Measurements from ENCODE around the gene RBP5.

RBP5 gene

DNA sequence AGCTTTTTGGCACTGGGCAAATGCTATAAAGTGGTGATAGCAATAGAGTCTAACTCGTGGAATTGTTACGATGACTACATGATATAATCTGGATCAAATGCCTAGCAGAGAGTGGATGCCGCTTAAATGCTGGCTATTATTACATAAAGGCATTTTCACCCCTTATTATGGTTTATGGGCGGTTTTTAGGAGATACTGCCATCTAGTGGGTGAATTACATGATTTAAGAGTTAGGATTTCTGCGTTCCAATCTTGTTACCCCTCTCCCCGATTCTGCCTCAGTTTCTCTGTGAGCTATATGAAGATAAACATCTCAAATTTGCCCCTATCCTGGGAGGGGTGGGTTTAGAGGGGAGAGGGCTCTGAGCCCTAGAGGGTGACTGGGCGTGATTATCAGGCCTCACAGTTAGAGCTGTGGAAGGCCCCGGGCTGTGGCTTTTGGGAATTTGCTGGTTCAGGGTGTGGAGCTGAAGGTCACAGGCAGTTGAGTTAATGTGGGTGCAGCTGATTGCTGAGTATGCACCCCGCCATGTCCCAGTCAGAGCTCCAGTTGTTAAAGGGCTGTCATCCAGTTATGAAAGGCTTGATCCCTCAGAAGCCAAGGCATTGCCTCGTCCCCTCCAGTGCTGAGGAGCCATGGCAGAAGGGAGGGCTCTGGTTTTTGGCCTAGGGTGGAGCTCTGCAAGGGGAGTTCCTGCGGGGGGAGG is 15.9 kb upstream of the RBP5 start:
- DNase-seq: no peak

- DNase-seq: no peak
These were observed 14.9 kb upstream of the RBP5 start for GRCh38 chr12:7143564-7143963.

GRCh38 chr12:7142809-7143465 is 14.2 kb upstream of the RBP5 start:
- DNase-seq: no peak

DNA sequence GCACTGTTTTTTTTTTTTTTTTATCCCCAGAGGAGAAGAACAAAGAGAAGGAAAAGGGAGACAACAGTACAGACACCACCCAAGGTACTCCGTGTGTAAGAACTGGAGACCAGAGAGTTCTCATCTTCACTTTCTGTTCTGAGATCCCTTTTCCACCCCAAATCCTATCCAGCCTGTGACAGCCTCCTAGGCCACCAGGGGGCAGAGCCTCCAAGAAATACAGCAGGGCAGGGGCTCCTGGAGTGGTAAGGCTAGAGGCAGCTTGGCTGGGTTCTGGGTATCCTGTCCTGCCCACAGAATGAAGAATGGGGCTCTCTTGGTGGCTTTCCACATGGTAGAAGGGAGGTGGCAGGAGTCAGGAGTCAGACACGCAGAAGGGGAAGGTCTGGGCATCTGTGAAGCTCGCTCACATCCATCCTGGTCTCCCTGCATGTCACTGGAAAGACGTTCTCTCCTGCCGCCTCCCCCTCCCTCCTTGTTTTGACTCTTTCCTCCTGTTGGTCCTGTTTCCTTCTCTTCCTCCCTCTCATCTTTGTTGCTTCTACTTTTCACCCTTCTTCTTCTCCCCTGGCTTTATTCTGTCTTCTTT is 13.5 kb upstream of the RBP5 start:
- peak; percentile 69 for DNase-seq

DNA sequence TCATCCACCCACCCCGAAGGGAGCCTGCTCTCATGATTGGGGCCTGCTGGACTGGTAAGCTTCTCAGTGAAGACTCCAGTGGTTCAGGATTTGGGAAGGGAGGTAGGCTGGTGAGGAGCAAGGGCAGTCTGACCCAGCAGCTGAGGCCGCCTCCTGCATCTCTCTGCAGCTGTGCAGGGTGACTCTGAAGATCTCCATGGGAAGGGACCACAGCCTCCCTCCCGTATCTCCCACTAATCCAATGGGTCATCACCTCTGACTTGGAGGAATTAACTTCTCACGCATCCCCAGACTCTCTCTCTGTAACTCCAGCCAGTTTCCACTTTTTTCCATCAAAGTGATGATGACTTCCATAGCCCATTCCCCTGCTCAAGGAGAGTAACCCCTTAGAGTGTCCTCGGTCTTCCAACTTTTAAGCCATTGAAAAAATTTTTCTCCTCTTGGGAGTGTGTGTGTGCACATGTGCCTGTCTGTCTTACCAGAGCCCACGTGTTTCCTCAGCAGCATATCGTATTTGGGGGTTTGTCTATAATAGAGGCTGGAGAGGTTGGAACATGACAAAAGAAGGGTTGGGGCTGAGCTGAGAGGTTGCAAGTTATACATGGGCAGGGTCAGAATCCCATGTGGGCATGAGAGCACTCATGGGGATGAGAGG is 12.8 kb upstream of the RBP5 start:
- DNase-seq: no peak

- DNase-seq: no peak
These were observed 10.5 kb upstream of the RBP5 start for GRCh38 chr12:7139200-7139599.

DNA sequence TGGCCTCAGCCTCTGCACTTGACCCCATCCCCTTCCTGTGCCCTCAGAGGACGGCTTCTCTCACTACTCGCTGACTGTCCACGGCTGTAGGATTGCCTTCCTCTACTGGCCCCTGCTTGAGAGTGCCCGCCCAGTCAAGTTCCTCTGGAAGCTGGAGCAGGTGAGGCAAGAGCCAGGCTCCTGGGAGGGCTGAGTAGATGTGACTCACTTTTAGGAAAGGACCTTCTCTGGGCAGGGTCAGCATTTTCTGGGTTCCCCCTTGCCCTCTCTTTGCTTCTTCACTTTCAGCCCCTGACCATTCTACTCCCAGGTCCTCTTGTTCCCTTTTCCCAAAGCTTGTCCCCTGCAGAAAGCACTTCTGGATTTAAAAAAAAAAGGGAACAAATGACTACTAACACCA is 9.2 kb upstream of the RBP5 start:
- no peak for DNase-seq

- DNase-seq: no peak
These were observed 8.0 kb upstream of the RBP5 start for GRCh38 chr12:7136676-7137075.

DNA sequence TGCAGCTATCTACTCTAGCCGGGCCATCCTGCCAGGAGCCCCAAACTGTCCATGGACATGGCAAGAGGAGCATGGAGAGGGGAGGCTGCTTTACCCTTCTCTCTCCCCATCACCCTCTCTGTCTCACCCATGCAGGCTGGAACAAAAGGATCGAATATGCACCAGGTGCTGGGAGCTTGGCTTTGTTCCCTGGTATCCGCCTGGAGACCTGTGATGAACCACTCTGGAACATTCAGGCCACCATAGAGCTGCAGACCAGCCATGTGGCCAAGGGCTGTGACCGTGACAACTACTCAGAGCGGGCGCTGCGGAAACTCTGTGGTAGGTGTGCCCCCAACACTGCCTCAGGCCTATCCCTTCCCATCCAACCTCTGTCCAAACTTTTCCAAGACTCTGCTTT is 7.4 kb upstream of the RBP5 start:
- no peak for DNase-seq

- DNase-seq: no peak
These were observed 5.9 kb upstream of the RBP5 start for GRCh38 chr12:7134396-7135166.

GRCh38 chr12:7131502-7131866 is 2.8 kb upstream of the RBP5 start:
- DNase-seq: peak; percentile 50

GRCh38 chr12:7130701-7131501 is 2.2 kb upstream of the RBP5 start:
- DNase-seq: peak; percentile 66

- DNase-seq: peak; percentile 89
These were observed 1.4 kb upstream of the RBP5 start, which contains the start of gene CLSTN3 for GRCh38 chr12:7129872-7130691. TSS of gene CLSTN3 (plus strand) at chr12:7130371. CDS start at chr12:7130649, 278 bp downstream.

- DNase-seq: no peak
These were observed 690 bp upstream of the RBP5 start for GRCh38 chr12:7129287-7129871.

DNA sequence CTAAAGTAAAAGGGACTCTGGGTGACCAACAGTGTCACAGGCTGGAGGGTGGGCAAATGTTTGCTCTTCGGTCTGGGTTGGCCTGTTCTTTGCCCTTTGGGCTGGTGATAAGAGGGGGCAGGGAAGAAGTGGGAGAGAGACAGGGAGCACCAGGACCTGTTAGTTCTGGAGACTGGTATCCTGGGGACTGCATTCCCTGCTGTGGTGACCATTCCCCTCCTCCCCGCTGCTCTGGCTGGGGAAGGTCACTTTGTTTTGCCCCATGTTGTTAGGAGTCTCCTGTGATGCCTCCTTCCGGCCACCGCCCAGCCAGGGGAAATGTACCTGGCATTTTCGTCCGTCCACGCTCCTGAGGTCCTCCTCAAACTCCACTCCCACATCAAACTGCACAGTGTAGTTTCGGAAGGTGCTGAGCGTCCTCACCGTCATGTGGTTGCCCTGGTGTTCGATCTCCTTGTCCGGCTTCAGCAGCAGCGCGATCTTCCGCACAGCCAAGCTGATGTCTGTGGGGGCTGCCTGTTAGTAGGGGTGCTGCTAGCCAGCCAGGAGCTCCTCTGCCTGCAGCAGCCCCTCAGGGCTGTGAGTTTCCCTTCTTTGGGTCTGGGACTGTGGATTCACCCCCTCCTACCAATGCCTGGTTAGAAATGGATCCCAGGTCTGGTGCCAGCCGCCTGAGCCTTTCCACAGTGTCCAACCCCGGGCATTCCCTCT is 618 bp downstream of the RBP5 start:
- no peak for DNase-seq

GRCh38 chr12:7125632-7126227 is 3.0 kb downstream of the RBP5 start:
- no peak for DNase-seq

GRCh38 chr12:7123806-7124522 is 4.7 kb downstream of the RBP5 start:
- DNase-seq: no peak

DNA sequence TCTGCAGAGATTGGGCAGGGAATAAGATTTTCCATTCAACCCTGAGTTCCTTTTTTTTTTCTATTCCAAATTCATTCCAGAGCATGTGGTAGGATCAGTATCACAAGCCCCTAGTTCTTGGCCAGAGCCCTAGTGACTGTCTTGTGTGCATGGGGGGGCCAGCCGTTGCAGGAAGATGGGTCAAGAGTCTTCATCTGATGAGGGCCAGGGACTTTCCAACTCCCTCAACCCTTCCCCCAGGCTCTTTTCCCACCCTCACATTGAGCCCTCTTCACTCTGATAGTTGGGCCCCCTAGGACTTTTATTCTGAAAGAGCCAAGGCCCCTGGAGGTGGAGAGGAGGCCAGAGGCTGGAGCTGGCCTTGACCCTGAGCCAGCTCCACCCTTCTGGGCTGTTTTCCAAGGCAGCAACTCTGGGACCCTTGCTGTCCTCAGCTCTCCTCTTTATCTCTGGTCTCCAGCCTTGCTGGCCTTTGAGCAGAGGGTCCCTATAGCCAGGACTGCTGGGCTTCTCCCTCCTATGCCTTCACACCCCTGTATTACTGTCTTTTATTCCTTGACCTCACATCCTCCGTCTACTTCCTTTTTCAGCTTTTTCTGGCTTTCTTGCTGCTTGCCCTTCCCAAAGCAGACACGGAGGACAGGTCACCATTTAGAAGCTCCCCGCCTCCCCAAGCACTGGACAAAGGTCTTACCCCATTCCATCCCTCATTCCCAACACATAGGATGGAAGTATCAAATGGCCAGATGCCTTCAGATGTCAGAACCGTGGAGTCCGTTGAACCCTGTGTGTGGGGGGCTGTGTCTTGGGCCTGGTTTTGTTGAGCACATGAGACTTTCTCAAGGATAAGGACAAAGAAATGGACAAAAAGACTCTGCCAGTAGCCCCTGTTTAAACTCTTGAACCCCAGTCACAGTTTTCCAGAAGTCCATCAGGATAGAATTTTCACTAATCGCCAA is 5.6 kb downstream of the RBP5 start:
- no peak for DNase-seq

Measured in CD4-positive, alpha-beta T cell treated with Interleukin-17A for 4 hours (primary cell).